H1 (cell line): Measurements from ENCODE around the gene ALK. TPM values are rescaled to one million over a fixed set of nuclear protein-coding genes. Genes with fewer than 3 reads are reported as not detected.
A peak's percentile ranks its signal among the peaks of the same experiment; 100 is the strongest.

Experiments
- CTCF ChIA-PET: fragments of 300-600 bp; sonication (Branson Sonifier 250); formaldehyde crosslinking; loops from one replicate; lab custom pipeline; 2021; ENCODE audit not compliant: partially characterized antibody; lab: Charles Lee
- POLR2A ChIA-PET: fragments of 300-600 bp; sonication (Branson Sonifier 250); formaldehyde crosslinking; loops from one replicate; lab custom pipeline; 2021; ENCODE audit warnings: inconsistent platforms; ENCODE audit not compliant: partially characterized antibody; lab: Charles Lee
- DNase-seq, 2 experiments: peaks; one replicate each; pipeline versions ENCODE4 v3.0.0 to v3.0.0-alpha.2; 2010 to 2022; ENCODE audit warnings: low spot score in 2 of 2, low read depth in 1 of 2, mixed read lengths in 1 of 2
- FAIRE-seq: peaks from 2 replicates; lab custom pipeline; 2011; peaks lifted over from hg19 to GRCh38; lab: Jason Lieb, UNC
- H2AFZ ChIP-seq: 2 replicates; pipeline ENCODE4 v1.8.1; 2012; ENCODE audit warnings: low read length, inconsistent platforms
- H2AK5ac ChIP-seq: 2 replicates; pipeline ENCODE4 v1.6.1; 2013; ENCODE audit warnings: low read depth, low read length
- H2BK120ac ChIP-seq: replicated peaks from 2 replicates; pipeline ENCODE3; 2013; ENCODE audit warnings: low read depth, low read length, inconsistent platforms
- H2BK12ac ChIP-seq: 2 replicates; pipeline ENCODE4 v1.6.1; 2013; ENCODE audit warnings: low read depth, low read length
- H2BK15ac ChIP-seq: 2 replicates; pipeline ENCODE4 v1.6.1; 2013; ENCODE audit warnings: low read length
- H2BK20ac ChIP-seq: 2 replicates; pipeline ENCODE4 v1.6.1; 2013; ENCODE audit warnings: low read length
- H2BK5ac ChIP-seq: 2 replicates; pipeline ENCODE4 v1.6.1; 2013; ENCODE audit warnings: low read depth, low read length
- H3K14ac ChIP-seq: 2 replicates; pipeline ENCODE4 v1.6.1; 2013; ENCODE audit warnings: inconsistent platforms; ENCODE audit not compliant: insufficient read length
- H3K18ac ChIP-seq: 2 replicates; pipeline ENCODE4 v1.6.1; 2013; ENCODE audit warnings: low read length; ENCODE audit errors: extremely low read depth
- H3K23ac ChIP-seq: 2 replicates; pipeline ENCODE4 v1.6.1; 2013; ENCODE audit warnings: inconsistent platforms; ENCODE audit not compliant: insufficient read length
- H3K23me2 ChIP-seq: 2 replicates; pipeline ENCODE4 v1.6.1; 2013; ENCODE audit warnings: low read depth, low read length
- H3K27ac ChIP-seq: 2 replicates; pipeline ENCODE4 v1.6.1; 2011; ENCODE audit warnings: low read depth, low read length, inconsistent platforms
- H3K27me3 ChIP-seq, 4 experiments: replicated peaks in 1 of 4; 1 replicate in 1 of 4; 2 replicates in 3 of 4; pipeline versions ENCODE4 v1.6.1 to v1.8.1; 2011 to 2013; ENCODE audit warnings: low read length in 3 of 4, mild to moderate bottlenecking in 3 of 4, inconsistent platforms in 2 of 4, mixed read lengths in 2 of 4, moderate library complexity in 1 of 4; ENCODE audit not compliant: control insufficient read depth in 3 of 4, insufficient read depth in 3 of 4; ENCODE audit errors: extremely low read depth in 1 of 4
- H3K36me3 ChIP-seq, 4 experiments: 2 replicates each; pipeline versions ENCODE4 v1.6.1 to v1.8.1; 2011 to 2013; ENCODE audit warnings: mild to moderate bottlenecking in 4 of 4, low read length in 3 of 4, moderate library complexity in 2 of 4, control low read depth in 1 of 4, inconsistent platforms in 1 of 4; ENCODE audit not compliant: insufficient read depth in 4 of 4, control insufficient read depth in 2 of 4
- H3K4ac ChIP-seq: replicated peaks from 2 replicates; pipeline ENCODE3; 2013; ENCODE audit warnings: low read length, low read depth, mixed read lengths, inconsistent platforms; ENCODE audit not compliant: insufficient read length
- H3K4me1 ChIP-seq, 4 experiments: replicated peaks in 1 of 4; 1 replicate in 1 of 4; 2 replicates in 3 of 4; pipeline versions ENCODE4 v1.6.1 to v1.8.1; 2011 to 2013; ENCODE audit warnings: low read length in 3 of 4, inconsistent platforms in 2 of 4, mixed read lengths in 1 of 4; ENCODE audit not compliant: insufficient read depth in 4 of 4, control insufficient read depth in 3 of 4
- H3K4me2 ChIP-seq, 2 experiments: 2 replicates each; pipeline versions ENCODE4 v1.6.1 to v1.8.1; 2011 to 2013; ENCODE audit warnings: low read depth in 2 of 2, low read length in 2 of 2, control low read depth in 1 of 2, inconsistent platforms in 1 of 2, mild to moderate bottlenecking in 1 of 2; ENCODE audit not compliant: insufficient read depth in 1 of 2
- H3K4me3 ChIP-seq, 4 experiments: fragments of 200-600, 300-600 bp in 1 of 4; sonication (generic), shearing (Covaris generic), sonication (Bioruptor Twin) in 1 of 4; 2 replicates each; pipeline versions ENCODE4 v1.5.1 to v1.8.1; 2011 to 2016; ENCODE audit warnings: low read length in 4 of 4, low read depth in 3 of 4, control low read depth in 2 of 4, inconsistent platforms in 2 of 4, mild to moderate bottlenecking in 2 of 4, mixed read lengths in 1 of 4, moderate library complexity in 1 of 4; ENCODE audit not compliant: insufficient read depth in 2 of 4; ENCODE audit errors: extremely low read depth in 1 of 4
- H3K56ac ChIP-seq: replicated peaks from 2 replicates; pipeline ENCODE3; 2013; ENCODE audit warnings: low read depth, mild to moderate bottlenecking, mixed read lengths, low read length, inconsistent platforms; ENCODE audit not compliant: insufficient read length
- H3K79me1 ChIP-seq: 2 replicates; pipeline ENCODE4 v1.6.1; 2013; ENCODE audit warnings: low read depth, low read length, control low read depth
- H3K79me2 ChIP-seq, 2 experiments: 2 replicates each; pipeline versions ENCODE4 v1.6.1 to v1.8.1; 2012 to 2013; ENCODE audit warnings: low read length in 2 of 2, mild to moderate bottlenecking in 2 of 2, inconsistent platforms in 1 of 2; ENCODE audit not compliant: insufficient read depth in 2 of 2, control insufficient read depth in 1 of 2
- H3K9ac ChIP-seq, 4 experiments: replicated peaks in 1 of 4; 1 replicate in 1 of 4; 2 replicates in 3 of 4; pipeline versions ENCODE4 v1.6.1 to v1.8.1; 2011 to 2013; ENCODE audit warnings: low read depth in 3 of 4, low read length in 3 of 4, control low read depth in 2 of 4, mild to moderate bottlenecking in 2 of 4, moderate library complexity in 2 of 4, inconsistent platforms in 1 of 4; ENCODE audit errors: extremely low read depth in 1 of 4
- H3K9me3 ChIP-seq, 2 experiments: 2 replicates each; pipeline versions ENCODE4 v1.6.1 to v1.8.1; 2012 to 2013; ENCODE audit warnings: mild to moderate bottlenecking in 2 of 2, moderate library complexity in 2 of 2, control low read depth in 1 of 2, inconsistent platforms in 1 of 2, low read depth in 1 of 2, low read length in 1 of 2, mixed read lengths in 1 of 2; ENCODE audit not compliant: insufficient read depth in 2 of 2
- H4K20me1 ChIP-seq, 2 experiments: replicated peaks in 1 of 2; 2 replicates each; pipeline versions ENCODE3 to v1.8.1; 2011 to 2013; ENCODE audit warnings: inconsistent platforms in 2 of 2, low read length in 2 of 2, mild to moderate bottlenecking in 1 of 2; ENCODE audit not compliant: insufficient read depth in 2 of 2, control insufficient read depth in 1 of 2
- H4K5ac ChIP-seq: 2 replicates; pipeline ENCODE4 v1.6.1; 2013; ENCODE audit warnings: low read length, low read depth, mixed read lengths, inconsistent platforms; ENCODE audit not compliant: insufficient read length
- H4K8ac ChIP-seq: 2 replicates; pipeline ENCODE4 v1.8.0; 2013; ENCODE audit warnings: mild to moderate bottlenecking, moderate library complexity, low read length, inconsistent platforms; ENCODE audit not compliant: insufficient read depth; ENCODE audit errors: extremely low read depth
- H4K91ac ChIP-seq: replicated peaks from 2 replicates; pipeline ENCODE3; 2013; ENCODE audit warnings: low read length, mixed read lengths, inconsistent platforms; ENCODE audit not compliant: insufficient read length
- CEBPB ChIP-seq: IDR thresholded peaks from 2 replicates; pipeline ENCODE4 v1.6.1; 2012; ENCODE audit warnings: low read depth, low read length
- CHD1 ChIP-seq: IDR thresholded peaks from 2 replicates; pipeline ENCODE4 v1.6.1; 2012; ENCODE audit warnings: low read depth, low read length, improper control_type of control experiment
- EGR1 ChIP-seq: IDR thresholded peaks from 2 replicates; pipeline ENCODE4 v1.6.1; 2011; ENCODE audit warnings: low read depth, low read length, borderline replicate concordance
- GTF2F1 ChIP-seq: IDR thresholded peaks from 2 replicates; pipeline ENCODE4 v1.6.1; 2012; ENCODE audit warnings: low read depth, low read length, improper control_type of control experiment, borderline replicate concordance
- JUN ChIP-seq: IDR thresholded peaks from 2 replicates; pipeline ENCODE4 v1.6.1; 2011; ENCODE audit warnings: low read depth, mild to moderate bottlenecking, improper control_type of control experiment, low read length
- JUND ChIP-seq: IDR thresholded peaks from 2 replicates; pipeline ENCODE4 v1.6.1; 2011; ENCODE audit warnings: mild to moderate bottlenecking, improper control_type of control experiment, low read length
- NANOG ChIP-seq: IDR thresholded peaks from 2 replicates; pipeline ENCODE4 v1.6.1; 2011; ENCODE audit warnings: low read length, low read depth, mild to moderate bottlenecking, inconsistent platforms; ENCODE audit not compliant: insufficient read depth, poor library complexity, severe bottlenecking
- NRF1 ChIP-seq: IDR thresholded peaks from 2 replicates; pipeline ENCODE4 v1.6.1; 2011; ENCODE audit warnings: mild to moderate bottlenecking, low read depth, low read length, improper control_type of control experiment
- PHF8 ChIP-seq: fragments of 200-600 bp; sonication (generic); conservative IDR thresholded peaks from 2 replicates; pipeline ENCODE4 v1.7.1; 2012; ENCODE audit warnings: low read depth, mild to moderate bottlenecking, inconsistent platforms, low read length, moderate library complexity
- POU5F1 ChIP-seq: IDR thresholded peaks from 2 replicates; pipeline ENCODE4 v1.6.1; 2011; ENCODE audit warnings: low read depth, mild to moderate bottlenecking, low read length, moderate library complexity
- SP4 ChIP-seq: IDR thresholded peaks from 2 replicates; pipeline ENCODE4 v1.6.1; 2012; ENCODE audit warnings: low read length, inconsistent platforms
- USF2 ChIP-seq: IDR thresholded peaks from 2 replicates; pipeline ENCODE4 v1.6.1; 2011; ENCODE audit warnings: low read length, improper control_type of control experiment
- WGBS, 2 experiments: shearing (Covaris generic) in 1 of 2; methylation state at CpG; one replicate each; pipeline versions ENCODE4 v1.1.6 to v1.1.7; 2013 to 2015; ENCODE audit warnings: low lambda C conversion rate in 2 of 2, mixed read lengths in 2 of 2, inconsistent platforms in 1 of 2, low coverage in 1 of 2, missing lambda C conversion rate in 1 of 2; ENCODE audit not compliant: insufficient replicate concordance in 2 of 2, insufficient coverage in 1 of 2, insufficient read length in 1 of 2; ENCODE audit errors: extremely low coverage in 1 of 2, missing lambda C conversion rate in 1 of 2; 5-methylcytosine and 5-hydroxymethylcytosine counted together
- polyA plus RNA-seq, 7 experiments: library from polyadenylated mRNA; depleted of rRNA in 3 of 7; stranded (reverse) in 5 of 7; unstranded in 2 of 7; fragments of >200 nt in 5 of 7; fragments of 200-250 nt in 2 of 7; gene quantifications; 1 replicate in 5 of 7; 2 replicates in 1 of 7; 4 replicates in 1 of 7; pipeline versions ENCODE4 v1.2.1 to v1.2.3, GENCODE V29; 2011 to 2013; ENCODE audit warnings: missing spikeins in 2 of 7, mixed read lengths in 2 of 7
- total RNA-seq: library from RNA; stranded (reverse); fragmentation: NEBNext Ultra II Directional; extraction: Animal tissue kit (Norgen Biotek cat#: 25700); gene quantifications from 2 replicates; pipeline ENCODE4 v1.2.1, GENCODE V29; 2021

ALK gene
- total and polyA plus RNA-seq, 2 of the 8 experiments (the other 6 are each of a cell fraction or from before 2014, with no cell fraction given), result 0.02 to 0.09 TPM

- 98% methylated on average over 3 of the region's 3 CpGs; no CpG with 5 or more reads in 1 of the 2 experiments for WGBS, 2 experiments
- Histone ChIP-seq H4K91ac (no peak overlapping the region), H3K79me2 (no peaks in the 10 kb centered on the region), H3K14ac (no peak overlapping the region), H3K4ac (no peak overlapping the region), H3K27ac (no peak overlapping the region), H3K23ac (no peak overlapping the region), H3K9me3 (no peaks in the 10 kb centered on the region), H2BK20ac (0 out of 2 replicates have a peak overlapping the region, but pooled peaks have one; percentile 48), H3K27me3 (no peaks in the 10 kb centered on the region), H4K8ac (no peak overlapping the region), H2AK5ac (no peak overlapping the region), H3K4me1 (peaks cover 1 to 16% (median 6%) of the 10 kb centered on the region in 4 experiments; a peak in 4 of 7 replicates), H3K4me2 (no peak overlapping the region), H2BK5ac (peak overlapping the region; percentile 60; the same call in 1 of the 2 replicates), H2BK15ac (0 out of 2 replicates have a peak overlapping the region, but pooled peaks have one; percentile 61), H3K18ac (peak overlapping the region; percentile 32; the same call in 1 of the 2 replicates), H3K9ac (no peak overlapping the region), H2AFZ (no peak overlapping the region), H3K23me2 (no peaks in the 10 kb centered on the region), H2BK120ac (no peak overlapping the region), H3K36me3 (no peaks in the 10 kb centered on the region), H4K5ac (no peak overlapping the region), H2BK12ac (0 out of 2 replicates have a peak overlapping the region, but pooled peaks have one; percentile 9), H4K20me1 (no peaks in the 10 kb centered on the region), H3K79me1 (no peaks in the 10 kb centered on the region), H3K56ac (no peak overlapping the region), H3K4me3 (no peak overlapping the region)
- TF ChIP-seq USF2, result no peak
- no peak for TF ChIP-seq NANOG
- TF ChIP-seq CHD1, result no peak
- no peak for TF ChIP-seq NRF1
- no peak for TF ChIP-seq JUND
- no peak for TF ChIP-seq PHF8
- TF ChIP-seq GTF2F1, result no peak
- no peak for TF ChIP-seq SP4
- no peak for TF ChIP-seq POU5F1
- no peak for TF ChIP-seq EGR1
- TF ChIP-seq CEBPB, result no peak
- TF ChIP-seq JUN, result no peak
- ChIA-PET POLR2A (no interaction called here), CTCF (interaction anchor here (1.4 kb wide), 1 partner anchor 14 kb away, joined by 4 read pairs; no protein-coding TSS in a partner anchor)
- FAIRE-seq (no peak), DNase-seq (no peak)
These were observed 319.5 kb downstream of the ALK start for GRCh38 chr2:29601872-29602271.
